Measurements from ENCODE around the gene ATP6V1G1.

DNA sequence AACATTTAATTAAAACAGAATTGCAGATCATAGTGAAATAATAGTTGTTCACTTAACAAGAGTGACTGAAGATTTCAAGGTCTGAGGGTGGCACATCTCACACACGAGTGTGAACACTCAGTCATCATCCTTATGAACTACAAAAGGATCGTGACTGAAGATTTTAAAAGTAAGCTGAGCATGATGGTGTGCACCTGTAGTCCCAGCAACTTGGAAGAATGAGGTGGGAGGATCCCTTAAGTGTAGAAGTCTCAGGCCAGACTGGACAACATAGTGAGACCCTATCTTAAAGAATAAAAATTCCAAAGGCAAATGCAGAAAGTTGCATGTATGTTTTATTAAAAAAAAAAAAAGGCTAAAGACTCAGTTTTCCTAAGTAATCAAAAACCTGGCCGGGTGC is 22.4 kb upstream of the ATP6V1G1 start:
- TF ChIP-seq, protein P1, sequence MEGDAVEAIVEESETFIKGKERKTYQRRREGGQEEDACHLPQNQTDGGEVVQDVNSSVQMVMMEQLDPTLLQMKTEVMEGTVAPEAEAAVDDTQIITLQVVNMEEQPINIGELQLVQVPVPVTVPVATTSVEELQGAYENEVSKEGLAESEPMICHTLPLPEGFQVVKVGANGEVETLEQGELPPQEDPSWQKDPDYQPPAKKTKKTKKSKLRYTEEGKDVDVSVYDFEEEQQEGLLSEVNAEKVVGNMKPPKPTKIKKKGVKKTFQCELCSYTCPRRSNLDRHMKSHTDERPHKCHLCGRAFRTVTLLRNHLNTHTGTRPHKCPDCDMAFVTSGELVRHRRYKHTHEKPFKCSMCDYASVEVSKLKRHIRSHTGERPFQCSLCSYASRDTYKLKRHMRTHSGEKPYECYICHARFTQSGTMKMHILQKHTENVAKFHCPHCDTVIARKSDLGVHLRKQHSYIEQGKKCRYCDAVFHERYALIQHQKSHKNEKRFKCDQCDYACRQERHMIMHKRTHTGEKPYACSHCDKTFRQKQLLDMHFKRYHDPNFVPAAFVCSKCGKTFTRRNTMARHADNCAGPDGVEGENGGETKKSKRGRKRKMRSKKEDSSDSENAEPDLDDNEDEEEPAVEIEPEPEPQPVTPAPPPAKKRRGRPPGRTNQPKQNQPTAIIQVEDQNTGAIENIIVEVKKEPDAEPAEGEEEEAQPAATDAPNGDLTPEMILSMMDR (conservative IDR thresholded peaks at IDR 0.05 in 1 of 2, IDR thresholded peaks at IDR 0.05 in 1 of 2; ENCODE audit: low read depth in 1 of 2, low read length in 2 of 2) = no peak
- TF ChIP-seq EZH2 (IDR thresholded peaks at IDR 0.05; ENCODE audit: low read length, missing control alignments) = no peak

Data from fibroblast of lung (primary cell).